GM19240 (cell line): ENCODE data around the gene TMEM184B.
"Not testable (repeated sequence)": the region's sequence is repeated elsewhere in the genome, so short reads cannot be mapped to it uniquely, and the experiment has no call there.

Experiments
- DNase-seq: peaks from one replicate; pipeline ENCODE4 v3.0.0; 2011; ENCODE audit warnings: low spot score; ENCODE audit not compliant: insufficient read length

The TMEM184B gene

GRCh38 chr22:38184788-38185187 lies 88.0 kb downstream of the TMEM184B start:
- DNase-seq: no peak

- DNase-seq: peak; percentile 99
These were observed 91.2 kb downstream of the TMEM184B start, which contains the start of gene PLA2G6 for GRCh38 chr22:38181453-38182200. Gene PLA2G6, minus strand, starts transcription at chr22:38181830. Its CDS starts 12,404 bp downstream, at chr22:38169426.

- DNase-seq: no peak
These were observed 91.9 kb downstream of the TMEM184B start for GRCh38 chr22:38180841-38181452.

GRCh38 chr22:38178605-38178937 lies 94.2 kb downstream of the TMEM184B start:
- not testable (repeated sequence) for DNase-seq

- DNase-seq: no peak
These were observed 94.7 kb downstream of the TMEM184B start for GRCh38 chr22:38177926-38178604.

GRCh38 chr22:38177571-38177925 lies 95.3 kb downstream of the TMEM184B start:
- DNase-seq: not testable (repeated sequence)

- no peak for DNase-seq
These were observed 95.8 kb downstream of the TMEM184B start for GRCh38 chr22:38177044-38177443.

GRCh38 chr22:38176170-38176741 lies 96.6 kb downstream of the TMEM184B start:
- no peak for DNase-seq

- no peak for DNase-seq
These were observed 97.3 kb downstream of the TMEM184B start for GRCh38 chr22:38175206-38176118.

- DNase-seq: no peak
These were observed 98.2 kb downstream of the TMEM184B start for GRCh38 chr22:38174626-38175025.

- no peak for DNase-seq
These were observed 99.2 kb downstream of the TMEM184B start for GRCh38 chr22:38173641-38173906.

GRCh38 chr22:38172832-38173640 lies 99.8 kb downstream of the TMEM184B start:
- no peak for DNase-seq

- no peak for DNase-seq
These were observed 100.6 kb downstream of the TMEM184B start for GRCh38 chr22:38171927-38172831.

- DNase-seq: no peak
These were observed 102.3 kb downstream of the TMEM184B start for GRCh38 chr22:38170469-38170868.
